ENCODE data around the gene MYH10.

MYH10 gene

GRCh38 chr17:8643855-8644506 lies 13.5 kb upstream of the MYH10 start:
- no peak overlapping the region for H3K4me3 ChIP-seq (ENCODE audit: low read depth, low read length)
- ChIA-PET CTCF (interaction anchor here (1.2 kb wide), 1 partner anchor 103 kb away, joined by 3 read pairs; no protein-coding TSS in a partner anchor), POLR2A (no interaction called here)
- TF ChIP-seq CTCF (IDR thresholded peaks at IDR 0.05; ENCODE audit: insufficient read depth, low read length, missing control alignments), result no peak
- DNase-seq (ENCODE audit: low read depth, low spot score), result no peak

- CTCF ChIA-PET, result interaction anchor here (1.2 to 2.5 kb wide), 3 partner anchors 9 to 229 kb away, joined by 3 to 9 read pairs (median 3); partner anchors contain the start of gene MYH10
- no peak overlapping the region for H3K4me3 ChIP-seq (ENCODE audit: low read depth, low read length)
- DNase-seq (ENCODE audit: low read depth, low spot score), result no peak
- POLR2A ChIA-PET, result interaction anchor here (1.0 kb wide), 1 partner anchor 9 kb away, joined by 3 read pairs; the partner anchor contains the start of gene MYH10
- TF ChIP-seq CTCF (IDR thresholded peaks at IDR 0.05; ENCODE audit: insufficient read depth, low read length, missing control alignments), result no peak
Observed at GRCh38 chr17:8639709-8640108, 9.2 kb upstream of the MYH10 start.

GRCh38 chr17:8632061-8632460 lies 1.5 kb upstream of the MYH10 start:
- CTCF ChIA-PET, result interaction anchor here (2.2 kb wide), 1 partner anchor 8 kb away, joined by 9 read pairs; no protein-coding TSS in a partner anchor
- no peak overlapping the region for H3K4me3 ChIP-seq (ENCODE audit: low read depth, low read length)
- POLR2A ChIA-PET, result no interaction called here
- no peak for TF ChIP-seq CTCF (IDR thresholded peaks at IDR 0.05; ENCODE audit: insufficient read depth, low read length, missing control alignments)
- DNase-seq (ENCODE audit: low read depth, low spot score), result no peak

GRCh38 chr17:8631554-8631877 lies 991 bp upstream of the MYH10 start:
- H3K4me3 ChIP-seq (ENCODE audit: low read depth, low read length), result peak overlapping the region; percentile 91
- no peak for TF ChIP-seq CTCF (IDR thresholded peaks at IDR 0.05; ENCODE audit: insufficient read depth, low read length, missing control alignments)
- no peak for DNase-seq (ENCODE audit: low read depth, low spot score)
- ChIA-PET POLR2A (no interaction called here), CTCF (interaction anchor here (2.2 kb wide), 1 partner anchor 9 kb away, joined by 9 read pairs; no protein-coding TSS in a partner anchor)

- peak; percentile 98 for DNase-seq (ENCODE audit: low read depth, low spot score)
- peak overlapping the region; percentile 91 for H3K4me3 ChIP-seq (ENCODE audit: low read depth, low read length)
- TF ChIP-seq CTCF (IDR thresholded peaks at IDR 0.05; ENCODE audit: insufficient read depth, low read length, missing control alignments), result peak; percentile 8
- POLR2A ChIA-PET, result interaction anchor here (0.8 to 1.4 kb wide), 4 partner anchors 9 to 196 kb away, joined by 3 to 5 read pairs (median 4); partner anchors contain the start of gene NDEL1
- CTCF ChIA-PET, result interaction anchor here (0.7 to 2.2 kb wide), 2 partner anchors 9 to 21 kb away, joined by 3 to 9 read pairs; no protein-coding TSS in a partner anchor
Observed at GRCh38 chr17:8630802-8631553, 453 bp upstream of the MYH10 start.
